ENCODE measurements around the gene SCNN1A.

Gene SCNN1A

DNA sequence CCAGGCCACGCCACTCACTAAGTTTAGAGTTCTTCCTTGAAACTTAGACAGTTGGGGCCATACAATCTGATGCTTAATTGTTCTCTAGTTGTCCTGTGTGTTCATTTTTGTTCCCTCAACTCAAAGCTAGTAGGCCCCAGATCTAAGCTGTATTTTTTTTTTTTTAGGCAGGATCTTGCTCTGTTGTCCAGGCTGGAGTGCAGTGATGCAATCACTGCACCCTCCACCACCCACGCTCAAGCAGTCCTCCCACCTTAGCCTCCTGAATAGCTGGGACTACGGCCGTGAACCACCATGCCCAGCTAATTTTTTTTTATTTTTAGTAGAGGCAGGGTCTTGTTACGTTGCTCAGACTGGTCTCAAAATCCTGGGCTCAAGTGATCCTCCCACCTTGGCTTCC is 41.0 kb downstream of the SCNN1A start:
- DNase-seq (ENCODE audit: low read depth): no peak
- in situ Hi-C loops (cut with HindIII; ENCODE audit: low sequenced_read_pairs): no loop called here
- TF ChIP-seq, protein P1, sequence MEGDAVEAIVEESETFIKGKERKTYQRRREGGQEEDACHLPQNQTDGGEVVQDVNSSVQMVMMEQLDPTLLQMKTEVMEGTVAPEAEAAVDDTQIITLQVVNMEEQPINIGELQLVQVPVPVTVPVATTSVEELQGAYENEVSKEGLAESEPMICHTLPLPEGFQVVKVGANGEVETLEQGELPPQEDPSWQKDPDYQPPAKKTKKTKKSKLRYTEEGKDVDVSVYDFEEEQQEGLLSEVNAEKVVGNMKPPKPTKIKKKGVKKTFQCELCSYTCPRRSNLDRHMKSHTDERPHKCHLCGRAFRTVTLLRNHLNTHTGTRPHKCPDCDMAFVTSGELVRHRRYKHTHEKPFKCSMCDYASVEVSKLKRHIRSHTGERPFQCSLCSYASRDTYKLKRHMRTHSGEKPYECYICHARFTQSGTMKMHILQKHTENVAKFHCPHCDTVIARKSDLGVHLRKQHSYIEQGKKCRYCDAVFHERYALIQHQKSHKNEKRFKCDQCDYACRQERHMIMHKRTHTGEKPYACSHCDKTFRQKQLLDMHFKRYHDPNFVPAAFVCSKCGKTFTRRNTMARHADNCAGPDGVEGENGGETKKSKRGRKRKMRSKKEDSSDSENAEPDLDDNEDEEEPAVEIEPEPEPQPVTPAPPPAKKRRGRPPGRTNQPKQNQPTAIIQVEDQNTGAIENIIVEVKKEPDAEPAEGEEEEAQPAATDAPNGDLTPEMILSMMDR (IDR thresholded peaks at IDR 0.05; ENCODE audit: low read depth, low read length, missing control alignments): no peak
- no peak overlapping the region for H3K4me3 ChIP-seq (ENCODE audit: low read depth, low read length)

DNA sequence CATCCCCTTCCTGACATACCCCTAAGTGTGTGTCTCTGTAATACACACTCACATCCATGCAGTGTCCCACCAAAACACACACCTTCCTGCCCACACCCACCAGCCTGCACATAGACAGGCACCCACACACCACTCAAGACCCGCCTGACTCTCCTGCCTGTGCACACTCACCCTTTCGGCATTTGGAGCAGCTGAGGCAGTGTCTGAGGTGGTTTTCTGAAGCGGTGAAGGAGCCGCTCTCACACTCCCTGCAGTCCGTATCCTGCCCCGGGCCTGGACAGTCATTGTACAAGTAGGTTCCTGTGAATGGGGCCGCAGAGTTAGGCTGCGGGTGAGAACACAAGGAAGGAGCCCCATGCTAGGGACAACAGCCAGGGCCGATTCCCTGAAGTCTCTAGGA is 41.8 kb downstream of the SCNN1A start:
- no peak overlapping the region for H3K4me3 ChIP-seq (ENCODE audit: low read depth, low read length)
- TF ChIP-seq, protein P1 (IDR thresholded peaks at IDR 0.05; ENCODE audit: low read depth, low read length, missing control alignments): no peak
- DNase-seq (ENCODE audit: low read depth): no peak
- in situ Hi-C loops (cut with HindIII; ENCODE audit: low sequenced_read_pairs): no loop called here

DNA sequence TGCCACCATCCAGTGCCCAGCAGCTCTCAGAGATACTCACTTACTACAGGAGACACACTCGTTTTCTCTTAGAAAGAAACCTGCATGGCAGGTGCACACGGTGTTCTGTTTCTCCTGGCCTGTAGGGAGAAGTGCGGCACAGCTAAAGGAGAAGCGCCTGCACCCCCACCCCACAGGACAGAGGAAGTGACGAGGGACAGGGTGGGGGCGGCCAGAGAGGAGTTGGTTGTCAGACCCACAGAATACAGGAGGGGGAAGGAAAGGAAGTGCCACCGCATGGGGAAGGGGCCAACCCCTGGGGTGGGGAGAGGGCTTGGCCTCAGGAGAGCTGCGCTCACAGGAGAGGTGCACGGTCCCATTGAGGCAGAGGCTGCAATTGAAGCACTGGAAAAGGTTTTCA is 42.3 kb downstream of the SCNN1A start:
- in situ Hi-C loops (cut with HindIII; ENCODE audit: low sequenced_read_pairs): no loop called here
- no peak for DNase-seq (ENCODE audit: low read depth)
- H3K4me3 ChIP-seq (ENCODE audit: low read depth, low read length): no peak overlapping the region
- TF ChIP-seq, protein P1 (IDR thresholded peaks at IDR 0.05; ENCODE audit: low read depth, low read length, missing control alignments): no peak

DNA sequence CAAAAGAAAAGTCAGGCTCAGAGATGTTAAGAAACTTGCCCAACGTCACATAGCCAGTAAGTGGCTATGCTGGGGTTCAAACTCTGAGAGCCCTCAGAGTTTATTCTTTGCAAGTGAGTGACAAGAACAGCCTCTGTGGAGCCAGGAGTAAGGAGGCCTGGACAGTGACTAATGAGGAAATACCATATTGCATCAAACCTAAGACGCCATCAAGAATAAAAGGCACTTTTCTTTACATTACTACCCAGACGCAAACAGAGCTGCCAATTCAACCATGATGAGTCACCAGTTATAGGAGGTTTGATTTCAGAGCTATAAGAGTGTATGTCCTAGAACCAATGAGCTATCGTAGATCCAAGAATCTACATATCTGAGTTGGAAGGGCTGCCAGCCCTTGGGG is 42.9 kb downstream of the SCNN1A start:
- TF ChIP-seq, protein P1 (IDR thresholded peaks at IDR 0.05; ENCODE audit: low read depth, low read length, missing control alignments): no peak
- H3K4me3 ChIP-seq (ENCODE audit: low read depth, low read length): no peak overlapping the region
- DNase-seq (ENCODE audit: low read depth): no peak
- in situ Hi-C loops (cut with HindIII; ENCODE audit: low sequenced_read_pairs): no loop called here

DNA sequence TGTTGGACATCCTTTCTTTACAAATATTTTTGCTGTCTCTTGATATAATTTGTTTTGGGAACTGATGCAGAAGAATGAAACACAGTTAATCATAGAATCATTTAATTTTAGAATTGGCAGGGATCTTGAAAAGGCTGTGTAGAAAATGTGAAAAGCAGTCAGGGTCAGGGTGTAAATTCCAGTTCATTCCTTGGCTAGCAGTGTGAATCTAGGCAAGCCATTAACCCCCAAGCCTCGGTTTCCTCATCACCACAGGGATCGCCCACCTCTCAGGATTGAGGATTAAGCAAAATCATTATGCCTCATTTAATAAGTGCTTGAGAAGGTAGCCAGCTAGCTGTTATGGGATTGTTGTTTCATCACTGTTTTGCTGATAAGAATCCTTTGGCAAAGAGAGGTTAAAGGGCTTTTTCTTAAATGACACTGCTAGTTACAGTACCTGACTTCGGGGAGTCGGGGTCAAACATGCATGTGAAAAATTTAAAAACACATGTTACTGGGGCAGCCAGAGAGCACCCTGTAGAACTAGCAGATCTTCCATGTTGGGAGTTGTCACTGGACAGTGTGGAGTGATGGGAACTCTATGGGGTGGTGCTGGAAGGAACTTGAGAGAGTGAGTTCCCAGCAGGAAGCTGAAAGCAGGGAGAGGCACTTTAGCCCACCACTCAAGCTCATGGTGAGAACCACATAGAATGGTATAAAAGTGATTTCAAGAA is 44.2 kb downstream of the SCNN1A start:
- H3K4me3 ChIP-seq (ENCODE audit: low read depth, low read length): no peak overlapping the region
- DNase-seq (ENCODE audit: low read depth): no peak
- TF ChIP-seq, protein P1 (IDR thresholded peaks at IDR 0.05; ENCODE audit: low read depth, low read length, missing control alignments): no peak
- in situ Hi-C loops (cut with HindIII; ENCODE audit: low sequenced_read_pairs): no loop called here

DNA sequence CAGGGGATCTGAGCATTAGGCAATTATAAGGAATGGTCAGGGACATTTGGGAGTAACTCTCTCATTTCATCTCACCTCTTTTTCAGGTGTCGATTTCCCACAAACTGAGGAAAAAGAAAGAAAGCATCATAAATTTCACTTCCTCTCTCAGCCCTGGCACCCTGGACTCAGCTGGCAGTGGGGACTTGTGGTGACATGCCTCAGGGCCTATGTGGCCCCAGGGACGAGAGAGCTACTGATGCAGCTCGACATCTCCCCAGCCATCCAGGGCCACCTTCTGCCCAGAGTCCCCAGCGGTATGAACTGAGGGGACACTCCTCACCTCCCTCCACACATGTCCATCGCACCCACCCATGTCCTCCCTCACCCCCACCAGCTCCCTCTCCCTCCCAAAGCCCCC is 45.2 kb downstream of the SCNN1A start:
- no peak for DNase-seq (ENCODE audit: low read depth)
- TF ChIP-seq, protein P1 (IDR thresholded peaks at IDR 0.05; ENCODE audit: low read depth, low read length, missing control alignments): no peak
- in situ Hi-C loops (cut with HindIII; ENCODE audit: low sequenced_read_pairs): no loop called here

More for the DNA sequence above, 45.2 kb downstream of the SCNN1A start:
- H3K4me3 ChIP-seq (ENCODE audit: low read depth, low read length): no peak overlapping the region

Data from astrocyte of the cerebellum (primary cell).